Neutrophil (primary cell): ENCODE results near the gene SPOUT1.
"Not testable (repeated sequence)": the region's sequence is repeated elsewhere in the genome, so short reads cannot be mapped to it uniquely, and the experiment has no call there.

Experiments
- H3K27ac ChIP-seq: fragments of 200-600 bp; sonication (generic); 2 replicates; pipeline ENCODE4 v1.5.1; 2016; ENCODE audit warnings: mild to moderate bottlenecking, moderate library complexity
- H3K27me3 ChIP-seq: fragments of 200-600 bp; sonication (generic); 2 replicates; pipeline ENCODE4 v1.6.0; 2016; ENCODE audit warnings: mild to moderate bottlenecking
- H3K36me3 ChIP-seq: fragments of 200-600 bp; sonication (generic); 2 replicates; pipeline ENCODE4 v1.5.1; 2017
- H3K4me1 ChIP-seq, 2 experiments: fragments of 200-600 bp in 1 of 2; sonication (generic) in 1 of 2; 1 replicate in 1 of 2; 2 replicates in 1 of 2; pipeline versions ENCODE4 v1.5.1 to v1.6.1; 2013 to 2016; ENCODE audit warnings: low read depth in 1 of 2, low read length in 1 of 2, mild to moderate bottlenecking in 1 of 2, moderate library complexity in 1 of 2; ENCODE audit not compliant: control insufficient read depth in 1 of 2, insufficient read depth in 1 of 2
- H3K4me3 ChIP-seq, 2 experiments: fragments of 200-600 bp in 1 of 2; sonication (generic) in 1 of 2; 1 replicate in 1 of 2; 2 replicates in 1 of 2; pipeline ENCODE4 v1.5.1; 2013 to 2016; ENCODE audit warnings: low read depth in 1 of 2, low read length in 1 of 2, mild to moderate bottlenecking in 1 of 2, moderate library complexity in 1 of 2
- H3K9me3 ChIP-seq: fragments of 200-600 bp; sonication (generic); 2 replicates; pipeline ENCODE4 v1.5.1; 2016
- CTCF ChIP-seq: fragments of 200-600 bp; sonication (generic); IDR thresholded peaks from 2 replicates; pipeline ENCODE4 v1.5.1; 2016; ENCODE audit warnings: antibody characterized with exemption

Gene SPOUT1

GRCh38 chr9:128847803-128848202 lies 18.2 kb upstream of the SPOUT1 start:
- Histone ChIP-seq H3K4me3 (no peak overlapping the region), H3K27ac (no peak overlapping the region), H3K4me1 (no peaks in the 10 kb centered on the region), H3K9me3 (no peaks in the 10 kb centered on the region), H3K36me3 (peaks cover under 1% of the 10 kb centered on the region), H3K27me3 (no peaks in the 10 kb centered on the region)
- no peak for TF ChIP-seq CTCF

- no peak overlapping the region for H3K4me3 ChIP-seq
- no peak for TF ChIP-seq CTCF
- H3K27ac ChIP-seq, result no peak overlapping the region
- H3K4me1 ChIP-seq, result no peaks in the 10 kb centered on the region
- peaks cover 8% of the 10 kb centered on the region for H3K36me3 ChIP-seq
- no peaks in the 10 kb centered on the region for H3K9me3 ChIP-seq
- no peaks in the 10 kb centered on the region for H3K27me3 ChIP-seq
Observed at GRCh38 chr9:128846680-128847030, 17.1 kb upstream of the SPOUT1 start.

- H3K9me3 ChIP-seq, result no peaks in the 10 kb centered on the region
- H3K4me1 ChIP-seq, result no peaks in the 10 kb centered on the region
- H3K27ac ChIP-seq, result no peak overlapping the region
- no peak for TF ChIP-seq CTCF
- H3K36me3 ChIP-seq, result peaks cover 8% of the 10 kb centered on the region
- no peaks in the 10 kb centered on the region for H3K27me3 ChIP-seq
- H3K4me3 ChIP-seq, result no peak overlapping the region
Observed at GRCh38 chr9:128845186-128845931, 15.8 kb upstream of the SPOUT1 start.

GRCh38 chr9:128843171-128843570 lies 13.6 kb upstream of the SPOUT1 start:
- not testable (repeated sequence) for H3K27ac ChIP-seq, H3K27me3 ChIP-seq, H3K9me3 ChIP-seq, H3K4me1 ChIP-seq, H3K36me3 ChIP-seq, H3K4me3 ChIP-seq

GRCh38 chr9:128841694-128842492 lies 12.3 kb upstream of the SPOUT1 start:
- Histone ChIP-seq H3K4me3 (no peak overlapping the region), H3K4me1 (no peaks in the 10 kb centered on the region), H3K36me3 (peaks cover 11% of the 10 kb centered on the region), H3K27ac (no peak overlapping the region), H3K27me3 (no peaks in the 10 kb centered on the region), H3K9me3 (no peaks in the 10 kb centered on the region)
- no peak for TF ChIP-seq CTCF

GRCh38 chr9:128840524-128840923 lies 10.9 kb upstream of the SPOUT1 start:
- Histone ChIP-seq H3K27me3 (no peaks in the 10 kb centered on the region), H3K9me3 (no peaks in the 10 kb centered on the region), H3K36me3 (peaks cover 11% of the 10 kb centered on the region), H3K4me1 (no peaks in the 10 kb centered on the region), H3K4me3 (no peak overlapping the region), H3K27ac (no peak overlapping the region)
- TF ChIP-seq CTCF, result no peak
